Hepatocyte (in vitro differentiated cells): ENCODE measurements around the gene SYT7. TPM values are rescaled to one million over a fixed set of nuclear protein-coding genes. Genes with fewer than 3 reads are reported as not detected.

ENCODE experiments used
- DNase-seq: peaks from one replicate; pipeline ENCODE4 v3.0.0-alpha.2; 2016; ENCODE audit warnings: low spot score
- H2AFZ ChIP-seq: fragments of 200-600 bp; sonication (generic); 2 replicates; pipeline ENCODE4 v1.6.0; 2016; ENCODE audit warnings: antibody characterized with exemption, mild to moderate bottlenecking
- H3K27ac ChIP-seq: fragments of 200-600 bp; sonication (generic); 2 replicates; pipeline ENCODE4 v1.5.1; 2016; ENCODE audit warnings: mild to moderate bottlenecking
- H3K27me3 ChIP-seq: fragments of 200-600 bp; sonication (generic); 2 replicates; pipeline ENCODE4 v1.6.1; 2016
- H3K36me3 ChIP-seq: fragments of 200-600 bp; sonication (generic); replicated peaks from 2 replicates; pipeline ENCODE4 v1.5.1; 2016; ENCODE audit warnings: low read depth; ENCODE audit not compliant: insufficient read depth
- H3K4me1 ChIP-seq: fragments of 200-600 bp; sonication (generic); 2 replicates; pipeline ENCODE4 v1.5.1; 2016; ENCODE audit warnings: mild to moderate bottlenecking, moderate library complexity; ENCODE audit not compliant: insufficient read depth
- H3K4me2 ChIP-seq: fragments of 200-600 bp; sonication (generic); 2 replicates; pipeline ENCODE4 v1.6.0; 2016
- H3K4me3 ChIP-seq: fragments of 200-600 bp; sonication (generic); 2 replicates; pipeline ENCODE4 v1.5.1; 2016; ENCODE audit warnings: mild to moderate bottlenecking
- H3K79me2 ChIP-seq: fragments of 200-600 bp; sonication (generic); 2 replicates; pipeline ENCODE4 v1.6.0; 2017; ENCODE audit warnings: mild to moderate bottlenecking
- H3K9me2 ChIP-seq: fragments of 200-600 bp; sonication (generic); replicated peaks from 2 replicates; pipeline ENCODE4 v1.6.0; 2017; ENCODE audit warnings: mild to moderate bottlenecking; ENCODE audit not compliant: insufficient read depth
- H3K9me3 ChIP-seq: fragments of 200-600 bp; sonication (generic); 2 replicates; pipeline ENCODE4 v1.5.1; 2016; ENCODE audit warnings: low read depth, mild to moderate bottlenecking
- H4K20me1 ChIP-seq: fragments of 200-600 bp; sonication (generic); 2 replicates; pipeline ENCODE4 v1.6.0; 2016; ENCODE audit warnings: mild to moderate bottlenecking; ENCODE audit not compliant: insufficient read depth, poor library complexity, severe bottlenecking
- EZH2 ChIP-seq: fragments of 200-600 bp; sonication (generic); IDR thresholded peaks from 2 replicates; pipeline ENCODE4 v1.6.1; 2016; ENCODE audit warnings: antibody characterized with exemption, mild to moderate bottlenecking, borderline replicate concordance
- EZH2phosphoT487 ChIP-seq: fragments of 200-600 bp; sonication (generic); IDR thresholded peaks from one replicate; pipeline ENCODE4 v1.6.1; 2018; ENCODE audit warnings: antibody characterized with exemption, mild to moderate bottlenecking, low read depth, moderate library complexity; ENCODE audit not compliant: unreplicated experiment, severe bottlenecking
- WGBS: methylation state at CpG from one replicate; pipeline ENCODE4 v1.1.6; 2016; ENCODE audit warnings: low lambda C conversion rate; ENCODE audit errors: missing lambda C conversion rate; 5-methylcytosine and 5-hydroxymethylcytosine counted together
- polyA plus RNA-seq: library from polyadenylated mRNA; unstranded; fragments of >200 nt; fragmentation: Nextera tagmentation; extraction: Ambion mirVana; gene quantifications from 2 replicates; pipeline ENCODE4 v1.2.1, GENCODE V29; 2016
- total RNA-seq: library from RNA; depleted of rRNA; stranded (reverse); fragments of >200 nt; gene quantifications from 2 replicates; pipeline ENCODE4 v1.2.3, GENCODE V29; 2014
- TF ChIP-seq, protein P1 (sequence below): fragments of 200-600 bp; sonication (generic); IDR thresholded peaks from 2 replicates; pipeline ENCODE4 v1.5.1; 2016; ENCODE audit warnings: antibody characterized with exemption, mild to moderate bottlenecking; ENCODE audit not compliant: poor library complexity

The SYT7 gene
- total and polyA plus RNA-seq, 2 experiments from 2014 or later: 11.3 to 15.5 TPM

DNA sequence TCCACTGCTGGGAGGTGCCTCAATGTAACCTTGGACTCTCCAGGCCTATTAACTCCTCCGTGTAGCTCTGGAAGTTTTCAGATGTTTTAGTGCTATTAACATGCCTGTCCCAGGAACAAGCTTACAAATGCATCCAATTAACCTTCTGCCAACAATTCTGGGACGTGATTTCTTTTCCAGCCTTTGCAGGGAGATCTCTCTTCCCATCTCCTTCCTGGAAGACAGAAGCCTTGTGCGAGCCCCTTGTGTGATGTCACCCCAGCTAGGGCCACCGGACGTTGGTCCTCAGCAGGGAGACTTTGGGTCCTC, 47.7 kb upstream of the SYT7 start:
- Histone ChIP-seq H4K20me1 (no peaks in the 10 kb centered on the region), H3K4me3 (no peak overlapping the region), H3K79me2 (no peaks in the 10 kb centered on the region), H3K9me2 (no peaks in the 10 kb centered on the region), H3K4me1 (peaks cover 30% of the 10 kb centered on the region), H3K4me2 (no peak overlapping the region), H2AFZ (no peak overlapping the region), H3K36me3 (no peaks in the 10 kb centered on the region), H3K9me3 (no peaks in the 10 kb centered on the region), H3K27ac (peak overlapping the region; percentile 23), H3K27me3 (no peaks in the 10 kb centered on the region)
- 63% methylated on average over 5 of the region's 5 CpGs for WGBS
- TF ChIP-seq EZH2phosphoT487 (no peak), EZH2 (no peak)
- TF ChIP-seq, protein P1, sequence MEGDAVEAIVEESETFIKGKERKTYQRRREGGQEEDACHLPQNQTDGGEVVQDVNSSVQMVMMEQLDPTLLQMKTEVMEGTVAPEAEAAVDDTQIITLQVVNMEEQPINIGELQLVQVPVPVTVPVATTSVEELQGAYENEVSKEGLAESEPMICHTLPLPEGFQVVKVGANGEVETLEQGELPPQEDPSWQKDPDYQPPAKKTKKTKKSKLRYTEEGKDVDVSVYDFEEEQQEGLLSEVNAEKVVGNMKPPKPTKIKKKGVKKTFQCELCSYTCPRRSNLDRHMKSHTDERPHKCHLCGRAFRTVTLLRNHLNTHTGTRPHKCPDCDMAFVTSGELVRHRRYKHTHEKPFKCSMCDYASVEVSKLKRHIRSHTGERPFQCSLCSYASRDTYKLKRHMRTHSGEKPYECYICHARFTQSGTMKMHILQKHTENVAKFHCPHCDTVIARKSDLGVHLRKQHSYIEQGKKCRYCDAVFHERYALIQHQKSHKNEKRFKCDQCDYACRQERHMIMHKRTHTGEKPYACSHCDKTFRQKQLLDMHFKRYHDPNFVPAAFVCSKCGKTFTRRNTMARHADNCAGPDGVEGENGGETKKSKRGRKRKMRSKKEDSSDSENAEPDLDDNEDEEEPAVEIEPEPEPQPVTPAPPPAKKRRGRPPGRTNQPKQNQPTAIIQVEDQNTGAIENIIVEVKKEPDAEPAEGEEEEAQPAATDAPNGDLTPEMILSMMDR: no peak
- DNase-seq: no peak

DNA sequence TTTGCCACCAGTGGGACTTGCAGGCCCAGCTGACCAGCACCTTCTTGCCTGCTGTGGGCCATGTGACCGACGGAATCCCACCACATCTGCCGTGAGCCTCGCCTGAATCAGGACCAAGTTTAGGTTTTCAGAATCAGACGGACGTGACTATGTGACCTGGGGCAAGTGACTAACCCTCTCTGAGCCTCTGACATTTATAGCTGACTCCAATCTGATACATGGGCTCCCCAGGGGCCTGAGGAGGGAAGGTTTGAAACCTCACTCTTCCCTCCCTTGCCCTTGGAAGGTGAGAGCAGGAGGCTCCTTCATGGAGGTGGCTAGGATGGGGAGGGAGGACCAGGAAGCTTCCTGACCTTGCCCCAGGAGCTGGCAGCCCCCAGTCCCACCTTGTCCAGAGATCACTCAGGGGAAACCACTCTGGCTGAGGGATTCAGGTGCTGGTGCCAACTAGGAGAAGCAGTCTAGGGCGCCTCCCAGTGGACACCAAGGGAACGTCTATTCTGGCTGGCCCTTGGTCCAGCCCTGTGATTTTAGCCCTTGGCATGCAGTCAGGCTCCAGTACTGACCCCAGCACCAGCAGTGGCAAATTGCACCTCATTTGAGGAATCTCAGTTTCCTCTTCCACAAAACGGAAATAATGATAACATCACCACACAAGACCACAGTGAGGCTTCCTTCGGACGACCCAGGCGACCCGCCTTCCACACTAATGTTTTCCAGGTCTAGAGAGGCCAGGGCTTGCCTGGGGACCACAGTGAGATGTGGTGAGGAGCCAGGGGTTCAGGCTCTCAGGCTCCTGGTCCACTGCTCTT, 47.2 kb upstream of the SYT7 start:
- Histone ChIP-seq H3K9me2 (no peaks in the 10 kb centered on the region), H4K20me1 (no peaks in the 10 kb centered on the region), H3K4me3 (no peak overlapping the region), H3K79me2 (no peaks in the 10 kb centered on the region), H3K27ac (peak overlapping the region; percentile 96), H3K27me3 (no peaks in the 10 kb centered on the region), H2AFZ (no peak overlapping the region), H3K4me2 (no peak overlapping the region), H3K36me3 (no peaks in the 10 kb centered on the region), H3K4me1 (peaks cover 30% of the 10 kb centered on the region), H3K9me3 (no peaks in the 10 kb centered on the region)
- TF ChIP-seq EZH2phosphoT487 (no peak), EZH2 (no peak)
- TF ChIP-seq, protein P1: peak; percentile 74
- 64% methylated on average over 13 of the region's 13 CpGs for WGBS
- DNase-seq: peak; percentile 89

DNA sequence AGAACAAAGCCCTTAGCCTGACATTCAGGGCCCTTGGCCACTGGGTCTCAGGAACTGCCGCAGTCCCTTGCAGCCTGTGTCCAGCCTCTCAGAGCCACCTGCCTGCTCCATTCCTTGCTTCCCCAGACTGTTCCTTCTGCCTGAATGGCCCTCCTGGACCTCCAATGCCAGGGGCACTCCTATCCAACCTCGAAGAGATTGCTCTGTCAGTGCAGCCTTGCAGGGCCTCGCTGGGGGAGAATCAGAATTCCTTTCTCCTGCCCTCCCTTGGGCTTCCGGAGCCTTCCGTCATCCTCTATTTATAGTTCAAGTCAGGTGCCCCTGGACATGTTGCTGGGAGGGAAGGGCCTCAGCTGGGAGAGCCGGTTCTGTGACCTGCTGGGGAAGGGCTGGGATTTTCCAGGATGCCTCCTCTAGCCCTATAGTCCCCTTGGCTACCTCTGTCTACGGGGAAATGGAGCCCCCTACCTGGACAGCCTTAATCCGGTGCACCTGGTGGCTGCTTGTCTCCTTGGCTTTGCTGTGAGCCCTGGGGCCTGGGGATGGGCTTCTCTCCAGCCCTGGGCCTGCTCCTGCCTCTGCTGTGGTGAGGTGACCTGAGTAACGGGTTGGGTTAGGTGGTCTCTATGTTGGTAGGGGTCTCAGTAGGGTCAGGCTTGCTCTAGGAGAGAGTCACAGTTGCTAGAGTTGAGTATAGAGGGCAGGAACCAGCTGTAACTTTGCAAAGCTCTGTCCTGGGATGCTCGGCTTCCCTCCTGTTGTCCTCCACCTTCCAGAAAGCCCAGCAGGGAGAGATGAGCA, 45.9 kb upstream of the SYT7 start:
- Histone ChIP-seq H3K4me3 (no peak overlapping the region), H3K27ac (peak overlapping the region; percentile 96), H4K20me1 (no peaks in the 10 kb centered on the region), H3K4me2 (peak overlapping the region; percentile 48), H2AFZ (no peak overlapping the region), H3K79me2 (no peaks in the 10 kb centered on the region), H3K9me3 (no peaks in the 10 kb centered on the region), H3K9me2 (no peaks in the 10 kb centered on the region), H3K27me3 (no peaks in the 10 kb centered on the region), H3K4me1 (peaks cover 30% of the 10 kb centered on the region), H3K36me3 (no peaks in the 10 kb centered on the region)
- 38% methylated on average over 10 of the region's 10 CpGs for WGBS
- TF ChIP-seq, protein P1: peak; percentile 37
- TF ChIP-seq EZH2phosphoT487: no peak
- peak; percentile 92 for DNase-seq
